ENCODE results near the gene FAM114A1.
A peak's percentile ranks its signal among the peaks of the same experiment; 100 is the strongest.
"Not testable (repeated sequence)": the region's sequence is repeated elsewhere in the genome, so short reads cannot be mapped to it uniquely, and the experiment has no call there.

Gene FAM114A1

GRCh38 chr4:38935391-38936073, 67.9 kb downstream of the FAM114A1 start:
- DNase-seq (ENCODE audit: low spot score) = no peak

- no peak for DNase-seq (ENCODE audit: low spot score)
These were observed 71.6 kb downstream of the FAM114A1 start for GRCh38 chr4:38939165-38939564.

- no peak for DNase-seq (ENCODE audit: low spot score)
These were observed 72.9 kb downstream of the FAM114A1 start for GRCh38 chr4:38940476-38940875.

GRCh38 chr4:38941906-38942305, 74.3 kb downstream of the FAM114A1 start:
- DNase-seq (ENCODE audit: low spot score) = not testable (repeated sequence)

GRCh38 chr4:38943343-38943742, 75.7 kb downstream of the FAM114A1 start:
- DNase-seq (ENCODE audit: low spot score) = no peak

- DNase-seq (ENCODE audit: low spot score) = no peak
These were observed 76.8 kb downstream of the FAM114A1 start for GRCh38 chr4:38944440-38944839.

GRCh38 chr4:38946919-38947318, 79.3 kb downstream of the FAM114A1 start:
- no peak for DNase-seq (ENCODE audit: low spot score)

- DNase-seq (ENCODE audit: low spot score) = no peak
These were observed 80.9 kb downstream of the FAM114A1 start for GRCh38 chr4:38948551-38948950.

- peak; percentile 69 for DNase-seq (ENCODE audit: low spot score)
These were observed 81.9 kb downstream of the FAM114A1 start for GRCh38 chr4:38949411-38950051.

GRCh38 chr4:38950159-38950558, 82.6 kb downstream of the FAM114A1 start:
- DNase-seq (ENCODE audit: low spot score) = no peak

- DNase-seq (ENCODE audit: low spot score) = no peak
These were observed 83.1 kb downstream of the FAM114A1 start for GRCh38 chr4:38950734-38951133.

GRCh38 chr4:38951598-38951997, 84.0 kb downstream of the FAM114A1 start:
- DNase-seq (ENCODE audit: low spot score) = peak; percentile 11

GRCh38 chr4:38952017-38952416, 84.4 kb downstream of the FAM114A1 start:
- DNase-seq (ENCODE audit: low spot score) = no peak

- no peak for DNase-seq (ENCODE audit: low spot score)
These were observed 87.1 kb downstream of the FAM114A1 start for GRCh38 chr4:38954727-38955126.

GRCh38 chr4:38955957-38956356, 88.4 kb downstream of the FAM114A1 start:
- DNase-seq (ENCODE audit: low spot score) = no peak

- DNase-seq (ENCODE audit: low spot score) = peak; percentile 22
These were observed 89.7 kb downstream of the FAM114A1 start for GRCh38 chr4:38957261-38957815.

GRCh38 chr4:38957893-38958292, 90.3 kb downstream of the FAM114A1 start:
- no peak for DNase-seq (ENCODE audit: low spot score)

GRCh38 chr4:38958453-38959190, 91.0 kb downstream of the FAM114A1 start:
- DNase-seq (ENCODE audit: low spot score) = no peak

GRCh38 chr4:38959248-38959647, 91.6 kb downstream of the FAM114A1 start:
- not testable (repeated sequence) for DNase-seq (ENCODE audit: low spot score)

GRCh38 chr4:38964942-38965775, 97.6 kb downstream of the FAM114A1 start:
- no peak for DNase-seq (ENCODE audit: low spot score)

- DNase-seq (ENCODE audit: low spot score) = no peak
These were observed 98.3 kb downstream of the FAM114A1 start for GRCh38 chr4:38965866-38966265.
